ENCODE results near the gene ZNF701. TPM values are rescaled to one million over a fixed set of nuclear protein-coding genes. Genes with fewer than 3 reads are reported as not detected.

Gene ZNF701
- total RNA-seq, 1 experiment from 2014 or later: 24.4 TPM

DNA sequence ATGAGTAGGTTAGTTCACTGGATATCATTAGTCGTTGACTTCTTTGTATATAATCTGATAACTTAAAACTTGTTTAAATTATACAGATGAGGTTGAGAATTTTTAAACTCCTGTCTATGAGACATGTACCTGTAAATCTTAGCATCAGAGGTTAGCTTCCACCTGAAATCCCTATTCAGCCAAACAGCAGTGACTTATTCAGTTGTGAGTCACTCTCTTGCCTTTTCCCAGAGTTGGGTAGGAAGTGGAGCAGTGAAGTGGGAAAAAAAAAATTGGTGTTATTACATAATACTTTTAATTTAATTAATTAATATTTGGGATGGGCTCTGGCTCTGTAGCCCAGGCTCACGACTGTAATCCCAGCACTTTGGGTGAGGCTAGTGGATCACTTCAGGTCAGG, 32.9 kb downstream of the ZNF701 start:
- no peaks in the 10 kb centered on the region for H3K79me1 ChIP-seq (ENCODE audit: insufficient read depth, low read depth, low read length, poor library complexity, severe bottlenecking)
- no peak overlapping the region for H3K4ac ChIP-seq (ENCODE audit: low read depth, low read length)
- no peaks in the 10 kb centered on the region for H3K79me2 ChIP-seq (ENCODE audit: insufficient read depth, low read length)
- H2BK120ac ChIP-seq (ENCODE audit: low read depth, low read length, poor library complexity, severe bottlenecking): no peak overlapping the region
- no peak overlapping the region for H4K8ac ChIP-seq (replicated peaks; ENCODE audit: insufficient read length, low read depth, low read length)
- H4K91ac ChIP-seq (ENCODE audit: insufficient read length, low read depth, low read length): no peak overlapping the region
- H3K4me2 ChIP-seq (ENCODE audit: insufficient read depth, insufficient read length, low read length): no peak overlapping the region
- no peak overlapping the region for H3K4me3 Mint-ChIP-seq
- no peak overlapping the region for H3K27ac ChIP-seq (ENCODE audit: insufficient read length, low read depth, low read length)
- H3K36me3 Mint-ChIP-seq (ENCODE audit: insufficient read depth in 1 of 3, low read depth in 3 of 3): peaks cover 3 to 15% (median 4%) of the 10 kb centered on the region in 3 experiments; a peak in 4 of 7 replicates
- no peaks in the 10 kb centered on the region for H4K20me1 ChIP-seq (ENCODE audit: control insufficient read depth, insufficient read depth, insufficient read length)
- H2AK5ac ChIP-seq (ENCODE audit: insufficient read length, low read length): no peak overlapping the region
- H3K9ac ChIP-seq (ENCODE audit: extremely low read depth, insufficient read length, low read length): no peak overlapping the region
- no peak overlapping the region for H2BK20ac ChIP-seq (ENCODE audit: low read depth, low read length, poor library complexity, severe bottlenecking)
- H2BK15ac ChIP-seq (ENCODE audit: low read depth, low read length): no peak overlapping the region
- no peaks in the 10 kb centered on the region for H3K9me3 ChIP-seq (ENCODE audit: control insufficient read depth, low read depth, low read length)
- H3K27me3 ChIP-seq (ENCODE audit: insufficient read depth, low read length): no peaks in the 10 kb centered on the region; the same call in 1 of the 2 replicates
- no peak overlapping the region for H3T11ph ChIP-seq (ENCODE audit: low read length)
- no peak overlapping the region for H2BK5ac ChIP-seq (ENCODE audit: insufficient read length, low read length)
- no CpG with 5 or more reads among the region's 2 CpGs for WGBS (ENCODE audit: extremely low coverage, insufficient read length, low lambda C conversion rate)
- DNase-seq: no peak
- peaks cover 4% of the 10 kb centered on the region for H3K27me3 Mint-ChIP-seq (ENCODE audit: low read depth)
- TF ChIP-seq, protein P1, sequence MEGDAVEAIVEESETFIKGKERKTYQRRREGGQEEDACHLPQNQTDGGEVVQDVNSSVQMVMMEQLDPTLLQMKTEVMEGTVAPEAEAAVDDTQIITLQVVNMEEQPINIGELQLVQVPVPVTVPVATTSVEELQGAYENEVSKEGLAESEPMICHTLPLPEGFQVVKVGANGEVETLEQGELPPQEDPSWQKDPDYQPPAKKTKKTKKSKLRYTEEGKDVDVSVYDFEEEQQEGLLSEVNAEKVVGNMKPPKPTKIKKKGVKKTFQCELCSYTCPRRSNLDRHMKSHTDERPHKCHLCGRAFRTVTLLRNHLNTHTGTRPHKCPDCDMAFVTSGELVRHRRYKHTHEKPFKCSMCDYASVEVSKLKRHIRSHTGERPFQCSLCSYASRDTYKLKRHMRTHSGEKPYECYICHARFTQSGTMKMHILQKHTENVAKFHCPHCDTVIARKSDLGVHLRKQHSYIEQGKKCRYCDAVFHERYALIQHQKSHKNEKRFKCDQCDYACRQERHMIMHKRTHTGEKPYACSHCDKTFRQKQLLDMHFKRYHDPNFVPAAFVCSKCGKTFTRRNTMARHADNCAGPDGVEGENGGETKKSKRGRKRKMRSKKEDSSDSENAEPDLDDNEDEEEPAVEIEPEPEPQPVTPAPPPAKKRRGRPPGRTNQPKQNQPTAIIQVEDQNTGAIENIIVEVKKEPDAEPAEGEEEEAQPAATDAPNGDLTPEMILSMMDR (conservative IDR thresholded peaks at IDR 0.05): no peak
- no peak overlapping the region for H3K18ac ChIP-seq (ENCODE audit: insufficient read length, low read depth, low read length)
- H4K5ac ChIP-seq (ENCODE audit: insufficient read length, low read depth, low read length): no peak overlapping the region
- no peak overlapping the region for H2AFZ ChIP-seq (ENCODE audit: low read length)
- H2BK12ac ChIP-seq (ENCODE audit: insufficient read length, low read depth, low read length): no peak overlapping the region
- H3K4me1 Mint-ChIP-seq: peaks cover 19 to 25% of the 10 kb centered on the region in 2 experiments
- H3K23ac ChIP-seq (ENCODE audit: insufficient read length, low read depth, low read length): no peak overlapping the region
- H3K27ac Mint-ChIP-seq: no peak overlapping the region
- peaks cover 0 to 2% of the 10 kb centered on the region in 2 experiments; a peak in 1 of 5 replicates for H3K9me3 Mint-ChIP-seq
- H3K4me1 ChIP-seq (ENCODE audit: insufficient read depth, low read length): no peaks in the 10 kb centered on the region; the same call in 1 of the 2 replicates
- H3K23me2 ChIP-seq (ENCODE audit: insufficient read length, low read depth, low read length, poor library complexity, severe bottlenecking): peaks cover 9% of the 10 kb centered on the region
- no peak overlapping the region for H3K14ac ChIP-seq (ENCODE audit: insufficient read depth, low read length)
- H3K56ac ChIP-seq (ENCODE audit: insufficient read length, low read depth, low read length): no peak overlapping the region
